ENCODE results near the gene LRRN4.

The LRRN4 gene

GRCh38 chr20:6053776-6054688 is at the start of gene LRRN4:
LRRN4 (minus strand) TSS chr20:6054060; CDS start chr20:6052799, 1,261 bp downstream.
- DNase-seq (no peak), ATAC-seq (no peak)

- DNase-seq (no peak), ATAC-seq (no peak)
Measured at GRCh38 chr20:6103301-6103700, 49.4 kb upstream of the LRRN4 start.

GRCh38 chr20:6101346-6101745 is 47.5 kb upstream of the LRRN4 start:
- no peak for ATAC-seq
- DNase-seq: no peak

- DNase-seq: no peak
Measured at GRCh38 chr20:6100246-6100645, 46.4 kb upstream of the LRRN4 start.

GRCh38 chr20:6099819-6100218 is 46.0 kb upstream of the LRRN4 start:
- ATAC-seq: no peak

More at GRCh38 chr20:6100246-6100645, 46.4 kb upstream of the LRRN4 start:
- ATAC-seq: no peak

GRCh38 chr20:6095409-6095808 is 41.5 kb upstream of the LRRN4 start:
- DNase-seq: no peak

More at GRCh38 chr20:6099819-6100218, 46.0 kb upstream of the LRRN4 start:
- no peak for DNase-seq

GRCh38 chr20:6094565-6094964 is 40.7 kb upstream of the LRRN4 start:
- DNase-seq: no peak
- no peak for ATAC-seq

More at GRCh38 chr20:6095409-6095808, 41.5 kb upstream of the LRRN4 start:
- ATAC-seq: no peak

GRCh38 chr20:6094063-6094462 is 40.2 kb upstream of the LRRN4 start:
- ATAC-seq (no peak), DNase-seq (no peak)

- ATAC-seq: no peak
- DNase-seq: no peak
Measured at GRCh38 chr20:6091661-6092060, 37.8 kb upstream of the LRRN4 start.

GRCh38 chr20:6086868-6087267 is 33.0 kb upstream of the LRRN4 start:
- ATAC-seq (no peak), DNase-seq (no peak)

- DNase-seq: no peak
Measured at GRCh38 chr20:6083926-6084325, 30.1 kb upstream of the LRRN4 start.

GRCh38 chr20:6081236-6081635 is 27.4 kb upstream of the LRRN4 start:
- ATAC-seq: no peak

More at GRCh38 chr20:6083926-6084325, 30.1 kb upstream of the LRRN4 start:
- no peak for ATAC-seq

GRCh38 chr20:6079016-6079415 is 25.2 kb upstream of the LRRN4 start:
- ATAC-seq (no peak), DNase-seq (no peak)

More at GRCh38 chr20:6081236-6081635, 27.4 kb upstream of the LRRN4 start:
- DNase-seq: no peak

- DNase-seq: no peak
Measured at GRCh38 chr20:6075428-6076219, 21.8 kb upstream of the LRRN4 start.

GRCh38 chr20:6074784-6075183 is 20.9 kb upstream of the LRRN4 start:
- DNase-seq (no peak), ATAC-seq (no peak)

More at GRCh38 chr20:6075428-6076219, 21.8 kb upstream of the LRRN4 start:
- no peak for ATAC-seq

- no peak for DNase-seq
- no peak for ATAC-seq
Measured at GRCh38 chr20:6074145-6074561, 20.3 kb upstream of the LRRN4 start.

GRCh38 chr20:6070829-6071695 is 17.2 kb upstream of the LRRN4 start:
- ATAC-seq: no peak
- DNase-seq: no peak

GRCh38 chr20:6069669-6070068 is 15.8 kb upstream of the LRRN4 start:
- DNase-seq (no peak), ATAC-seq (no peak)

GRCh38 chr20:6067763-6068318 is 14.0 kb upstream of the LRRN4 start:
- no peak for ATAC-seq
- DNase-seq: no peak

GRCh38 chr20:6066582-6066981 is 12.7 kb upstream of the LRRN4 start:
- no peak for DNase-seq
- ATAC-seq: no peak

GRCh38 chr20:6061544-6061943 is 7.7 kb upstream of the LRRN4 start:
- DNase-seq (no peak), ATAC-seq (no peak)

GRCh38 chr20:6060213-6060612 is 6.4 kb upstream of the LRRN4 start:
- DNase-seq (no peak), ATAC-seq (no peak)

Data from stimulated activated naive CD8-positive, alpha-beta T cell treated with anti-CD3 and anti-CD28 coated beads, Interleukin-15, Interleukin-2, amounts not matched to agents 100 U/mL and 50 U/mL, for 24 hours (primary cell).